ENCODE data around the gene FSCN2.
"Not testable (repeated sequence)": the region's sequence is repeated elsewhere in the genome, so short reads cannot be mapped to it uniquely, and the experiment has no call there.

Gene FSCN2

DNA sequence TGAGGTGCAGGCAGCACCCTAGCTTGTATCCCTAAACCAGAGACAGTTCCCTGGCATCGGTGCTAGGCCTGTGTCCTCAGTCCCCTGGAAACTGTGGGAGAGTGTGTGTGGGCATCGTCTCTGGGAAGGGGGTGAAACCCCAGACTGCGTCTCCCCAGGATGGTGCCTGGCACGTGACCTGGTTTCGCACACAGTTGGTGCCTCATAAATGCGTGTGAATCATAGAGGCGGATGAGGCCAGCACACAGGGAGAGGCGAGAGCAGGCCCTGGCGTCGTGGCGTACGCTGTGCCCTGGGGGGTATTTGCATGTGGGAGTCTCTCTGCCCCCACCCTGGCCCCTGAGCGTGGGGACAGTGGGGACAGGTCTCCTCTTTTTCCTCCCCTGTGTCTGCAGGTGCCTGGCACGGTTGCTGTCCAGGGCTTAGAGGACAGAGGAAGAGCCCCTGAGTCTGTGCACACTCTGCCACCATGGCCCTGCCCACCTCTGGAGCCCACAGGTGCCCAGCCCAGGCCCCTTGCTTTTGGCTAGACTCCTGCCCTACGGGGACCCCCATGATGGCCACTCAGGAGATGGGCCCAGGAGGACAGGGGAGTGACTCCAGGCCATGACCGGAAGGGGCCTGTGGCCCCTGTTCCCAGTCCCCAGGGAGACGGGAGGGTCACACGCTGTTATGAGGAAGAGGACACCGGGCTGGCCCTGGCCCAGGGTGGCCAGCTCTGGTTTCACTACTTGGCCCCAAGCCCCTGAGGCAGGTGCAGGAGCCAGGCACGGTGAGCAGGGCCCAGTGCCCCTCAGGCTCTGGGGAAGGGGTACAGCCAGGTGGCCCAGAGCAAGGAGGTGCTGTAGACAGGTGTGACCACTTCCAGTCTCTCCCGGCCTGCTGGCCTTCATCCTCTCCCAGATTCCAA lies 1.3 kb upstream of the FSCN2 start:
- TF ChIP-seq, protein P1, sequence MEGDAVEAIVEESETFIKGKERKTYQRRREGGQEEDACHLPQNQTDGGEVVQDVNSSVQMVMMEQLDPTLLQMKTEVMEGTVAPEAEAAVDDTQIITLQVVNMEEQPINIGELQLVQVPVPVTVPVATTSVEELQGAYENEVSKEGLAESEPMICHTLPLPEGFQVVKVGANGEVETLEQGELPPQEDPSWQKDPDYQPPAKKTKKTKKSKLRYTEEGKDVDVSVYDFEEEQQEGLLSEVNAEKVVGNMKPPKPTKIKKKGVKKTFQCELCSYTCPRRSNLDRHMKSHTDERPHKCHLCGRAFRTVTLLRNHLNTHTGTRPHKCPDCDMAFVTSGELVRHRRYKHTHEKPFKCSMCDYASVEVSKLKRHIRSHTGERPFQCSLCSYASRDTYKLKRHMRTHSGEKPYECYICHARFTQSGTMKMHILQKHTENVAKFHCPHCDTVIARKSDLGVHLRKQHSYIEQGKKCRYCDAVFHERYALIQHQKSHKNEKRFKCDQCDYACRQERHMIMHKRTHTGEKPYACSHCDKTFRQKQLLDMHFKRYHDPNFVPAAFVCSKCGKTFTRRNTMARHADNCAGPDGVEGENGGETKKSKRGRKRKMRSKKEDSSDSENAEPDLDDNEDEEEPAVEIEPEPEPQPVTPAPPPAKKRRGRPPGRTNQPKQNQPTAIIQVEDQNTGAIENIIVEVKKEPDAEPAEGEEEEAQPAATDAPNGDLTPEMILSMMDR (IDR thresholded peaks at IDR 0.05; ENCODE audit: low read depth, low read length, missing control alignments): no peak
- Histone ChIP-seq H3K27me3 (replicated peaks) (peaks cover 4% of the 10 kb centered on the region), H3K27ac (no peak overlapping the region), H3K36me3 (replicated peaks) (no peaks in the 10 kb centered on the region), H3K4me3 (ENCODE audit: low read depth, low read length) (no peak overlapping the region)
- DNase-seq: no peak
- in situ Hi-C loops (cut with HindIII; ENCODE audit: low pct_ligation_motif_present, low sequenced_read_pairs): no loop called here

DNA sequence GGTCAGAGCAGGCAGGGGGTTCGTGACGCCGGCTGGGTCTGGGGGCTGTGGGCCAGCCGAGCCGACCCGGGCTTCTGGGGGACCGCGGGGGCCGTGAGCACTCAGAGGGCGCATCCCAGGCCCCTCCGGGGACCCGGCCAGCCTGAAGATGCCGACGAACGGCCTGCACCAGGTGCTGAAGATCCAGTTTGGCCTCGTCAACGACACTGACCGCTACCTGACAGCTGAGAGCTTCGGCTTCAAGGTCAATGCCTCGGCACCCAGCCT lies 140 bp downstream of the FSCN2 start:
- no peaks in the 10 kb centered on the region for H3K36me3 ChIP-seq (replicated peaks)
- H3K27ac ChIP-seq: no peak overlapping the region
- H3K4me3 ChIP-seq (ENCODE audit: low read depth, low read length): no peak overlapping the region
- DNase-seq: no peak
- in situ Hi-C loops (cut with HindIII; ENCODE audit: low pct_ligation_motif_present, low sequenced_read_pairs): no loop called here
- TF ChIP-seq, protein P1 (IDR thresholded peaks at IDR 0.05; ENCODE audit: low read depth, low read length, missing control alignments): no peak
- peaks cover 4% of the 10 kb centered on the region for H3K27me3 ChIP-seq (replicated peaks)

DNA sequence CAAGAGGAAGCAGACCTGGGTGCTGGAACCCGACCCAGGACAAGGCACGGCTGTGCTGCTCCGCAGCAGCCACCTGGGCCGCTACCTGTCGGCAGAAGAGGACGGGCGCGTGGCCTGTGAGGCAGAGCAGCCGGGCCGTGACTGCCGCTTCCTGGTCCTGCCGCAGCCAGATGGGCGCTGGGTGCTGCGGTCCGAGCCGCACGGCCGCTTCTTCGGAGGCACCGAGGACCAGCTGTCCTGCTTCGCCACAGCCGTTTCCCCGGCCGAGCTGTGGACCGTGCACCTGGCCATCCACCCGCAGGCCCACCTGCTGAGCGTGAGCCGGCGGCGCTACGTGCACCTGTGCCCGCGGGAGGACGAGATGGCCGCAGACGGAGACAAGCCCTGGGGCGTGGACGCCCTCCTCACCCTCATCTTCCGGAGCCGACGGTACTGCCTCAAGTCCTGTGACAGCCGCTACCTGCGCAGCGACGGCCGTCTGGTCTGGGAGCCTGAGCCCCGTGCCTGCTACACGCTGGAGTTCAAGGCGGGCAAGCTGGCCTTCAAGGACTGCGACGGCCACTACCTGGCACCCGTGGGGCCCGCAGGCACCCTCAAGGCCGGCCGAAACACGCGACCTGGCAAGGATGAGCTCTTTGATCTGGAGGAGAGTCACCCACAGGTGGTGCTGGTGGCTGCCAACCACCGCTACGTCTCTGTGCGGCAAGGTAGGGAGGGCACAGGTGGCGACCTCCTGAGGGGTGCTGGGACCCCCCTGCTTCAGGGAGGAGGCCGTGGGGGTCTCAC lies 667 bp downstream of the FSCN2 start:
- in situ Hi-C loops (cut with HindIII; ENCODE audit: low pct_ligation_motif_present, low sequenced_read_pairs): no loop called here
- TF ChIP-seq, protein P1 (IDR thresholded peaks at IDR 0.05; ENCODE audit: low read depth, low read length, missing control alignments): no peak
- H3K27ac ChIP-seq: no peak overlapping the region
- no peak for DNase-seq
- peaks cover 4% of the 10 kb centered on the region for H3K27me3 ChIP-seq (replicated peaks)
- H3K4me3 ChIP-seq (ENCODE audit: low read depth, low read length): no peak overlapping the region
- H3K36me3 ChIP-seq (replicated peaks): no peaks in the 10 kb centered on the region

DNA sequence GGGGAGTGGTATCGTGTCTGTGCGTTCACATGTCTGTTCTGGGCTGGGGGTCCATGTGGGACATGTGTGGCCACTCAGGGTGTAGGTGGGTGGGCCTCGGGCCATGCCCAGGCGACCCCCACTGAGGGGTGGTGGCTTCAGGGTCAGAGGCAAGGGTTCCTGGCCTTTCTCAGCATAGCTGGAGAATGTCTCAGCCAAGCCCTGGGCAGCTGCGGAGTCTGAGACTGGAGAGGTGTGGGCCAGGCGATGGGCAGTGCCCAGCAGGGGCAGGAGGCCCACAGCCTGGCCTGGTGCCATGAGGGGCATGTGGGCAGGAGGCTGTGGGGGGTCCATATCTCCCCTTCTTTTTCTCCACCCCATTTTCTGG lies 1.2 kb downstream of the FSCN2 start:
- no peak overlapping the region for H3K4me3 ChIP-seq (ENCODE audit: low read depth, low read length)
- TF ChIP-seq, protein P1 (IDR thresholded peaks at IDR 0.05; ENCODE audit: low read depth, low read length, missing control alignments): no peak
- DNase-seq: no peak
- H3K27ac ChIP-seq: no peak overlapping the region
- H3K36me3 ChIP-seq (replicated peaks): no peaks in the 10 kb centered on the region
- in situ Hi-C loops (cut with HindIII; ENCODE audit: low pct_ligation_motif_present, low sequenced_read_pairs): no loop called here
- peaks cover 4% of the 10 kb centered on the region for H3K27me3 ChIP-seq (replicated peaks)

DNA sequence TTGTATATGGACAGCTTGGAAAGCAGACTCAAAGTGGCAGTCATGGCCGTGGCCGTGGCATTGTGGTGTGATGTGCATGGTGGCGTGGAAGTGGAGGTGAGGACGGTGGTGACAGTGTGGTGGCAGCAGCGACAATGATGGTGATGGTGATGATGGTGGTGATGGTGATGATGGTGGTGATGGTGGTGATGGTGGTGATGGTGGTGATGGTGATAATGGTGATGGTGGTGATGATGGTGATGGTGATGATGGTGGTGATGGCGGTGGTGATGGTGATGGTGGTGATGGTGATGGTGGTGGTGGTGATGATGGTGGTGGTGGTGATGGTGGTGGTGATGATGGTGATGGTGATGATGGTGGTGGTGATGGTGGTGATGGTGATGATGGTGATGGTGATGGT lies 2.8 kb downstream of the FSCN2 start:
- in situ Hi-C loops (cut with HindIII; ENCODE audit: low pct_ligation_motif_present, low sequenced_read_pairs); H3K27ac ChIP-seq; H3K4me3 ChIP-seq (ENCODE audit: low read depth, low read length); DNase-seq; H3K27me3 ChIP-seq (replicated peaks); H3K36me3 ChIP-seq (replicated peaks): not testable (repeated sequence)

DNA sequence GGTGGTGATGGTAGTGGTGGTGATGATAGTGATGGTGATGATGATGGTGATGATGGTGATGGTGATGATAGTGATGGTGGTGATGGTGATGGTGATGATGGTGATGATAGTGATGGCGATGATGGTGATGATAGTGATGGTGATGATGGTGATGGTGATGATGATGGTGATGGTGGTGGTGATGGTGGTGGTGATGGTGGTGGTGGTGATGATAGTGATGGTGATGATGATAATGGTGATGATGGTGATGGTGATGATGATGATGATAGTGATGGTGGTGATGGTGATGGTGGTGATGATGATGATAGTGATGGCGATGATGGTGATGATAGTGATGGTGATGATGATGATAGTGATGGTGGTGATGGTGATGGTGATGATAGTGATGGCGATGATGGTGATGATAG lies 3.8 kb downstream of the FSCN2 start:
- H3K36me3 ChIP-seq (replicated peaks); DNase-seq; H3K4me3 ChIP-seq (ENCODE audit: low read depth, low read length); H3K27me3 ChIP-seq (replicated peaks); in situ Hi-C loops (cut with HindIII; ENCODE audit: low pct_ligation_motif_present, low sequenced_read_pairs); H3K27ac ChIP-seq: not testable (repeated sequence)
